H1 (cell line): Measurements from ENCODE around the gene INSIG1. TPM values are rescaled to one million over a fixed set of nuclear protein-coding genes. Genes with fewer than 3 reads are reported as not detected.

Experiments
- ATF2 ChIP-seq: IDR thresholded peaks from 2 replicates; pipeline ENCODE4 v1.6.1; 2012; ENCODE audit warnings: low read length, inconsistent platforms
- GABPA ChIP-seq: IDR thresholded peaks from 2 replicates; pipeline ENCODE4 v1.6.1; 2011; ENCODE audit warnings: mild to moderate bottlenecking, low read length, moderate library complexity, borderline replicate concordance; ENCODE audit not compliant: insufficient read depth
- NRF1 ChIP-seq: IDR thresholded peaks from 2 replicates; pipeline ENCODE4 v1.6.1; 2011; ENCODE audit warnings: mild to moderate bottlenecking, low read depth, low read length, improper control_type of control experiment
- SRF ChIP-seq: IDR thresholded peaks from 2 replicates; pipeline ENCODE4 v1.6.1; 2011; ENCODE audit warnings: mild to moderate bottlenecking, low read depth, low read length, moderate library complexity
- polyA plus RNA-seq, 7 experiments: library from polyadenylated mRNA; depleted of rRNA in 3 of 7; stranded (reverse) in 5 of 7; unstranded in 2 of 7; fragments of >200 nt in 5 of 7; fragments of 200-250 nt in 2 of 7; gene quantifications; 1 replicate in 5 of 7; 2 replicates in 1 of 7; 4 replicates in 1 of 7; pipeline versions ENCODE4 v1.2.1 to v1.2.3, GENCODE V29; 2011 to 2013; ENCODE audit warnings: missing spikeins in 2 of 7, mixed read lengths in 2 of 7
- total RNA-seq: library from RNA; stranded (reverse); fragmentation: NEBNext Ultra II Directional; extraction: Animal tissue kit (Norgen Biotek cat#: 25700); gene quantifications from 2 replicates; pipeline ENCODE4 v1.2.1, GENCODE V29; 2021

The INSIG1 gene
- total and polyA plus RNA-seq, 2 of the 8 experiments (the other 6 are each of a cell fraction or from before 2014, with no cell fraction given), result 40.0 to 58.4 TPM

GRCh38 chr7:155266440-155266839, 31.2 kb upstream of the INSIG1 start (continued):
- no peak for TF ChIP-seq ATF2
- no peak for TF ChIP-seq NRF1
- no peak for TF ChIP-seq SRF
- TF ChIP-seq GABPA, result no peak
- TF ChIP-seq, all 59 proteins: peak for 0
